HL-60 (cell line): Measurements from ENCODE around the gene USP3.

ENCODE experiments used
- DNase-seq, 2 experiments: peaks; one replicate each; pipeline ENCODE4 v3.0.0-alpha.2; 2010 to 2020; ENCODE audit warnings: low read depth in 1 of 2, low spot score in 1 of 2
- H3K27ac ChIP-seq: fragments of 250-450 bp; sonication (Bioruptor Pico); replicated peaks from 2 replicates; pipeline ENCODE4 v1.5.1; 2020; ENCODE audit warnings: mild to moderate bottlenecking, moderate library complexity
- H3K27me3 ChIP-seq: fragments of 250-450 bp; sonication (Bioruptor Pico); 2 replicates; pipeline ENCODE4 v1.5.1; 2021; ENCODE audit warnings: mild to moderate bottlenecking, moderate library complexity; ENCODE audit not compliant: insufficient read depth, poor library complexity, severe bottlenecking
- H3K4me3 ChIP-seq: replicated peaks from 2 replicates; pipeline ENCODE4 v1.5.1; 2011; ENCODE audit warnings: mild to moderate bottlenecking, control low read depth, low read length; ENCODE audit not compliant: insufficient read depth
- GABPA ChIP-seq: IDR thresholded peaks from 2 replicates; pipeline ENCODE4 v1.6.1; 2012; ENCODE audit warnings: low read depth
- POLR2AphosphoS5 ChIP-seq: IDR thresholded peaks from 2 replicates; pipeline ENCODE4 v1.6.1; 2012; ENCODE audit warnings: low read depth
- REST ChIP-seq: IDR thresholded peaks from 2 replicates; pipeline ENCODE4 v1.6.1; 2012; ENCODE audit warnings: low read depth; ENCODE audit not compliant: insufficient replicate concordance
- SPI1 ChIP-seq: IDR thresholded peaks from 2 replicates; pipeline ENCODE4 v1.6.1; 2012; ENCODE audit warnings: low read depth, mild to moderate bottlenecking, borderline replicate concordance
- TF ChIP-seq, protein P1 (sequence below): IDR thresholded peaks from one replicate; pipeline ENCODE4 v1.5.1; 2011; ENCODE audit warnings: low read length, control low read depth, inconsistent platforms; ENCODE audit not compliant: insufficient read depth

USP3 gene

DNA sequence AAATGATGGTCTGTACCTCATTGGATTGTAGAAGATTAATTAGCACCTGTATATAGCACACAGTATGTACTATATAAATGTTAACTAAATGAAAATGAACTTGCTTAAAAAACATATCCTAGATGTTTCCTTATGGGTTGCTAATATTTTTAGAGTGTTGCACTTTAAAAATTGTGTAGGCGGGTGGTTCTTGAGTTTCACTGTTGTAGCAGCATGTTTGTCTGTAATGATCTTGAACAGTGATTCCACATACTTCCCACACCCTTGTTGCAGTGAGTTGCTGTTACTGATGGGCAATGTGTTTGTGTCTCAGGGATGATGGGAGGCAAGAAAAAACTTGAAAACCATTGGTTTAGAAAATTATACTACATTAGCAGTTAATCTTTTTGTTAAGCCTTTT, 22.0 kb downstream of the USP3 start:
- no peak for DNase-seq
- no peak for TF ChIP-seq POLR2AphosphoS5
- no peak for TF ChIP-seq SPI1
- no peak for TF ChIP-seq REST

DNA sequence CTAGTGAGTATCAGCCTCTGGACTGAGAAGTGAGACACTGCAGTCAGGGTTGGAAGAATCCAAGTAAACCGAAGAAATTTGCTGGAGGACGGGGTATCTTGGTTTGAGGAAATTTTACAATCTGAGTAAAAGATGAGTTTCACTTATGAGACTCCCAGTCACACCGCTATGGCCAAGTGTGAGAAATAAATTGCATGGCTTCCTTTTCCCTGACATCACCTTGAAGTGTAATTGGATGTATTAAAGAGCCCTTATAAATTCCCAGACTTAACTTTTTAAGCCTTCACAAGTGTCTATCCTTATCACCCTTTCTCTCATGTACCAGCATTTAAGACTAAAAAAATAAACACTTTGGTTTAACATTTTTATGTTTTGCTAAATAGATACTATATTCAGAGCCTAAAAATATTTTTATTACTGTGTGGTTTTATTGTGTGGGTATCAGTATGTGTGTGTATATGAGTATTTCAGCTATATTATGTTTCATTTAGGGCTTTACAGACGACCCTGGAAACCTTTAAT, 23.8 kb downstream of the USP3 start:
- Histone ChIP-seq H3K4me3 (no peak overlapping the region), H3K27ac (no peak overlapping the region), H3K27me3 (no peaks in the 10 kb centered on the region)
- TF ChIP-seq GABPA (no peak), SPI1 (no peak), POLR2AphosphoS5 (no peak), REST (no peak)
- TF ChIP-seq, protein P1, sequence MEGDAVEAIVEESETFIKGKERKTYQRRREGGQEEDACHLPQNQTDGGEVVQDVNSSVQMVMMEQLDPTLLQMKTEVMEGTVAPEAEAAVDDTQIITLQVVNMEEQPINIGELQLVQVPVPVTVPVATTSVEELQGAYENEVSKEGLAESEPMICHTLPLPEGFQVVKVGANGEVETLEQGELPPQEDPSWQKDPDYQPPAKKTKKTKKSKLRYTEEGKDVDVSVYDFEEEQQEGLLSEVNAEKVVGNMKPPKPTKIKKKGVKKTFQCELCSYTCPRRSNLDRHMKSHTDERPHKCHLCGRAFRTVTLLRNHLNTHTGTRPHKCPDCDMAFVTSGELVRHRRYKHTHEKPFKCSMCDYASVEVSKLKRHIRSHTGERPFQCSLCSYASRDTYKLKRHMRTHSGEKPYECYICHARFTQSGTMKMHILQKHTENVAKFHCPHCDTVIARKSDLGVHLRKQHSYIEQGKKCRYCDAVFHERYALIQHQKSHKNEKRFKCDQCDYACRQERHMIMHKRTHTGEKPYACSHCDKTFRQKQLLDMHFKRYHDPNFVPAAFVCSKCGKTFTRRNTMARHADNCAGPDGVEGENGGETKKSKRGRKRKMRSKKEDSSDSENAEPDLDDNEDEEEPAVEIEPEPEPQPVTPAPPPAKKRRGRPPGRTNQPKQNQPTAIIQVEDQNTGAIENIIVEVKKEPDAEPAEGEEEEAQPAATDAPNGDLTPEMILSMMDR, result no peak
- DNase-seq, result no peak

More for the DNA sequence above, 22.0 kb downstream of the USP3 start:
- Histone ChIP-seq H3K4me3 (no peak overlapping the region), H3K27ac (no peak overlapping the region), H3K27me3 (no peaks in the 10 kb centered on the region)

DNA sequence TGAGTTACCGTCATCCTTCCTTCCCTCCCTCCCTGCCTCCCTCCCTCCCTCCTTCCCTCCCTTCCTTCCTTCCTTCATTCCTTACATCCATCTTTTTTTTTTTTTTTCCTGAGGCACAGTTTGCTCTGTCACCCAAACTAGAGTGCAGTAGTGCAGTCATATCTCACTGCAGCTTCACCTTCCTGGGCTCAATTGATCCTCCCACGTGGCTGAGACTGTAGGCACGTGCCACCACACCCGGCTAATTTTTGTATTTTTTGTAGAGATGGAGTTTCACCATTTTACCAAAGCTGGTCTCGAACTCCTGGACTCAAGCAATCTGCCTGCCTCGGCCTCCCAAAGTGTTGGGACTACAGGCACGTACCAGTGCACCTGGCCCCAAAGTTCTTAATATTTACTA, 25.8 kb downstream of the USP3 start:
- Histone ChIP-seq H3K4me3 (no peak overlapping the region), H3K27me3 (no peaks in the 10 kb centered on the region), H3K27ac (no peak overlapping the region)
- DNase-seq, result no peak
- TF ChIP-seq REST (no peak), POLR2AphosphoS5 (no peak), SPI1 (no peak), GABPA (no peak)
- TF ChIP-seq, protein P1, result no peak

- no peak overlapping the region for H3K27ac ChIP-seq
Measured at GRCh38 chr15:63530752-63531299, 26.4 kb downstream of the USP3 start.

More at GRCh38 chr15:63530752-63531299, 26.4 kb downstream of the USP3 start:
- no peaks in the 10 kb centered on the region for H3K27me3 ChIP-seq
- TF ChIP-seq GABPA (no peak), SPI1 (peak; percentile 5; the same call in 1 of the 2 replicates), POLR2AphosphoS5 (no peak)
- TF ChIP-seq, protein P1, result no peak
- no peak overlapping the region for H3K4me3 ChIP-seq
- DNase-seq, result no peak
